Esophagus (tissue), 2 donors: Measurements from ENCODE around the gene DOCK8. TPM values are rescaled to one million over a fixed set of nuclear protein-coding genes. Genes with fewer than 3 reads are reported as not detected.
"Not testable (repeated sequence)": the region's sequence is repeated elsewhere in the genome, so short reads cannot be mapped to it uniquely, and the experiment has no call there.

ENCODE experiments used
- H3K27ac ChIP-seq, 2 donors: one replicate each; pipeline ENCODE4 v1.5.1; 2013; ENCODE audit warnings: low read depth in 2 of 2, mild to moderate bottlenecking in 2 of 2, inconsistent platforms in 1 of 2, low read length in 1 of 2, moderate library complexity in 1 of 2
- H3K27me3 ChIP-seq, 2 donors: one replicate each; pipeline ENCODE4 v1.6.1; 2013; ENCODE audit warnings: low read length in 2 of 2, control low read depth in 1 of 2, mild to moderate bottlenecking in 1 of 2; ENCODE audit not compliant: insufficient read depth in 2 of 2, control insufficient read depth in 1 of 2
- H3K36me3 ChIP-seq, 2 donors: one replicate each; pipeline ENCODE4 v1.6.1; 2013; ENCODE audit warnings: low read length in 1 of 2; ENCODE audit not compliant: control insufficient read depth in 2 of 2, insufficient read depth in 2 of 2
- H3K4me1 ChIP-seq, 2 donors: one replicate each; pipeline ENCODE4 v1.6.1; 2013; ENCODE audit warnings: low read length in 1 of 2; ENCODE audit not compliant: control insufficient read depth in 2 of 2, insufficient read depth in 2 of 2
- H3K4me3 ChIP-seq, 2 donors: one replicate each; pipeline ENCODE4 v1.5.1; 2013; ENCODE audit warnings: low read length in 2 of 2, mild to moderate bottlenecking in 2 of 2, low read depth in 1 of 2, moderate library complexity in 1 of 2
- H3K9me3 ChIP-seq, 2 donors: one replicate each; pipeline ENCODE4 v1.6.1; 2013; ENCODE audit warnings: mild to moderate bottlenecking in 2 of 2, low read depth in 1 of 2, low read length in 1 of 2, moderate library complexity in 1 of 2; ENCODE audit not compliant: control insufficient read depth in 2 of 2, insufficient read depth in 1 of 2
- WGBS, 2 donors: extraction: QIAGEN DNeasy Blood & Tissue Kit; methylation state at CpG; one replicate each; pipeline ENCODE4 v1.1.7; 2013; 5-methylcytosine and 5-hydroxymethylcytosine counted together
- polyA plus RNA-seq, 2 donors: library from polyadenylated mRNA; stranded (reverse); fragments of 200-250 nt; gene quantifications; one replicate each; pipeline ENCODE4 v1.2.3, GENCODE V29; 2013
- donor health status: healthy with polysubstance abuse.
- donor health status: Bipolar disorder and iron deficiency.

Gene DOCK8
- polyA plus RNA-seq, 2 donors, result 3.6 to 5.1 TPM

DNA sequence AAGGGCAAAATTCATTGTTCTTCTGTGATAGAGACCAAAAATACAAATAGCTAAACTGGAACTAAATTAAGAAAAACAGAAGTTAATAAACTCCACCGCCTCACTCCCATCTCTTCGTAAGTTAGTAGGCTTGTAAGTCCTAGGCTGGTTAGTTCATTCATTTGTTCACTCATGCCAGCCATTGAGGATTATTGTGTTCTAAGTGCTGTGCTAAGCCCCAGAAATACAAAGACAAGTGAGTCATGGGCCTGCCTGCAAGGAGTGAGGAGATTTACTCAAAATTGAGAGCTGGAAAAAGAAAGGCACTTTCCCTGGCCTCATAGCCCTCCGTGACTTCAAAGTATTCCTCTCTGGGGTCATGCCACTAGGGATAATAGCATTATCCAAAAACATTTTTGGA, 8.5 kb downstream of the DOCK8 start:
- H3K27ac ChIP-seq, result no peak overlapping the region
- no peaks in the 10 kb centered on the region for H3K36me3 ChIP-seq
- H3K9me3 ChIP-seq, result no peaks in the 10 kb centered on the region
- WGBS, 2 donors, result 67 to 76% methylated on average over 3 of the region's 3 CpGs
- no peaks in the 10 kb centered on the region for H3K27me3 ChIP-seq
- peaks cover 0 to 2% of the 10 kb centered on the region in 2 donors for H3K4me1 ChIP-seq
- no peak overlapping the region for H3K4me3 ChIP-seq

DNA sequence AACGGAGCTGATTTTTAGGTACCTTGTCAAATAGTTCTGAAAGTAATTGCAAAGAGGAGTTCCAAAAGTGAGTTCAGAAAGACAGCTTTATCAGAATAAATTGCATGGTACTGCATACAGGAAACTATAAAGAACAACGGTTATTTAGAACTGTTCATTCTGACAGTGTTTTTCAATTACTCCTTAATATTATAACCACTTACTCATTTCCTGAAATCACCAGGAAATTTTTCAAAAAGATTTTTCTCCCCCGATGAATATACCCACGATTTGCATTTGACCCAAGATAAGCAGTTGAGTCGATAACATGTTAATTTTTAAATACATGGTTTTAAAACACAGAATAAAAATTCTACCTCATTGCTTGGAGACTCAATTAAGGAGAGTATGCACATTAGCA, 9.4 kb downstream of the DOCK8 start:
- no peak overlapping the region for H3K4me3 ChIP-seq
- no peaks in the 10 kb centered on the region for H3K36me3 ChIP-seq
- no peaks in the 10 kb centered on the region for H3K27me3 ChIP-seq
- no peaks in the 10 kb centered on the region for H3K9me3 ChIP-seq
- H3K27ac ChIP-seq, result no peak overlapping the region
- 60 to 74% methylated on average over 5 of the region's 5 CpGs for WGBS, 2 donors
- H3K4me1 ChIP-seq, result peaks cover 0 to 2% of the 10 kb centered on the region in 2 donors

GRCh38 chr9:224582-225520, 10.2 kb downstream of the DOCK8 start:
- H3K9me3 ChIP-seq, result no peaks in the 10 kb centered on the region
- H3K27ac ChIP-seq, result no peak overlapping the region
- no peaks in the 10 kb centered on the region for H3K27me3 ChIP-seq
- H3K36me3 ChIP-seq, result no peaks in the 10 kb centered on the region
- peaks cover 0 to 2% of the 10 kb centered on the region in 2 donors for H3K4me1 ChIP-seq
- 46 to 59% methylated on average over 3 of the region's 3 CpGs for WGBS, 2 donors
- H3K4me3 ChIP-seq, result no peak overlapping the region

- H3K36me3 ChIP-seq, result no peaks in the 10 kb centered on the region
- peaks cover 0 to 2% of the 10 kb centered on the region in 2 donors for H3K4me1 ChIP-seq
- WGBS, 2 donors, result 78 to 80% methylated on average over 3 of the region's 3 CpGs
- H3K9me3 ChIP-seq, result no peaks in the 10 kb centered on the region
- no peak overlapping the region for H3K4me3 ChIP-seq
- H3K27me3 ChIP-seq, result no peaks in the 10 kb centered on the region
- no peak overlapping the region for H3K27ac ChIP-seq
Observed at GRCh38 chr9:227860-228259, 13.2 kb downstream of the DOCK8 start.

DNA sequence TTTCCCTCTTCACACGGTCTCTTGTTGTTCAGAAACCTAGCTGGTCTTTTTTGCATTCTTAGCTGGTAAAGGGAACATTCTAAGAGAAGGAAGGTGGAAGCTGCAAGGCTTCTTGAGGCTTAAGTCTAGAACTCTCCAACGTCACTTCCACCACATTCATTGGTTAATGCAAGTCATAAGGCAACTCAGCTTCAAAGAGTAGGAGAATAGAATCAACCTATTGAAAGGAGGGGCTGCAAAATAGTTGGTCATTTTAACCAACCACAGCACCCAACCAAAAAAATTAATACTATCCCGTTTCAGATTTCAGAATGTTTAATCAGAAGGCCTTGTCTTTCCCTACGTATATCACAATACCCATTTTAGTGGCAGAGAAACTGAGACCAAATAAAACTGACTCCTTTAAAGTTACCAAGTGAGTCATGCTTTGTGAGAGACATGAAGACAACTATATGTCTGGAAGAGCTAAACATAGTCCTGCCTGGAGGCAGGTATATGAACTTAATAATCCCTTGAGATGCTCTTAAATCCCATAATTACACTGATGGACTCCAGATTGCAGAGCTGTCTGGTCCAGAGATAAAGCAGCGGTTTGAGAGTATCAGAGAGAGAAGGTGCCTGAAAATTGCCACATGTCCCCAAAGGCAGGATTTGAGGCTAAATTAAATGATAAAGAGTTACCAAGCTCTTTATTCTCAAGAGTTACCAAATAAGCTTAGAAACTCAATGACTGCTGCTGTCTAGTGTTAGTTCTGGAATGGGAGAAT, 14.4 kb downstream of the DOCK8 start:
- no peak overlapping the region for H3K4me3 ChIP-seq
- peaks cover 0 to 2% of the 10 kb centered on the region in 2 donors for H3K4me1 ChIP-seq
- H3K27ac ChIP-seq, result no peak overlapping the region
- WGBS, 2 donors, result 82 to 83% methylated on average over 5 of the region's 5 CpGs
- H3K9me3 ChIP-seq, result no peaks in the 10 kb centered on the region
- H3K27me3 ChIP-seq, result no peaks in the 10 kb centered on the region
- H3K36me3 ChIP-seq, result no peaks in the 10 kb centered on the region

DNA sequence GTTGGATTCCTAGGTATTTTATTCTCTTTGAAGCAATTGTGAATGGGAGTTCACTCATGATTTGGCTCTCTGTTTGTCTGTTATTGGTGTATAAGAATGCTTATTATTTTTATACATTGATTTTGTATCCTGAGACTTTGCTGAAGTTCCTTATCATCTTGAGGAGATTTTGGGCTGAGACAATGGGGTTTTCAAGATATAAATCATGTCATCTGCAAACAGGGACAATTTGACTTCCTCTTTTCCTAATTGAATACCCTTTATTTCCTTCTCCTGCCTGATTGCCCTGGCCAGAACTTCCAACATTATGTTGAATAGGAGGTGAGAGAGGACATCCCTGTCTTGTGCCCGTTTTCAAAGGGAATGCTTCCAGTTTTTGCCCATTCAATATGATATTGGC, 17.0 kb downstream of the DOCK8 start:
- H3K9me3 ChIP-seq, H3K27me3 ChIP-seq, H3K36me3 ChIP-seq, H3K27ac ChIP-seq, H3K4me3 ChIP-seq, H3K4me1 ChIP-seq: not testable (repeated sequence)
- WGBS, 2 donors, result 50 to 53% methylated on average over 1 of the region's 1 CpG

- not testable (repeated sequence) for H3K27me3 ChIP-seq, H3K4me3 ChIP-seq, H3K27ac ChIP-seq, H3K9me3 ChIP-seq, H3K4me1 ChIP-seq, H3K36me3 ChIP-seq
- WGBS, 2 donors, result no CpG with 5 or more reads among the region's 1 CpG
Observed at GRCh38 chr9:233708-234107, 19.0 kb downstream of the DOCK8 start.

- Histone ChIP-seq H3K4me3 (no peak overlapping the region), H3K27ac (no peak overlapping the region), H3K9me3 (no peaks in the 10 kb centered on the region), H3K36me3 (no peaks in the 10 kb centered on the region), H3K27me3 (no peaks in the 10 kb centered on the region), H3K4me1 (no peaks in the 10 kb centered on the region)
- WGBS, 2 donors, result 71 to 75% methylated on average over 3 of the region's 3 CpGs
Observed at GRCh38 chr9:237141-237857, 22.6 kb downstream of the DOCK8 start.

DNA sequence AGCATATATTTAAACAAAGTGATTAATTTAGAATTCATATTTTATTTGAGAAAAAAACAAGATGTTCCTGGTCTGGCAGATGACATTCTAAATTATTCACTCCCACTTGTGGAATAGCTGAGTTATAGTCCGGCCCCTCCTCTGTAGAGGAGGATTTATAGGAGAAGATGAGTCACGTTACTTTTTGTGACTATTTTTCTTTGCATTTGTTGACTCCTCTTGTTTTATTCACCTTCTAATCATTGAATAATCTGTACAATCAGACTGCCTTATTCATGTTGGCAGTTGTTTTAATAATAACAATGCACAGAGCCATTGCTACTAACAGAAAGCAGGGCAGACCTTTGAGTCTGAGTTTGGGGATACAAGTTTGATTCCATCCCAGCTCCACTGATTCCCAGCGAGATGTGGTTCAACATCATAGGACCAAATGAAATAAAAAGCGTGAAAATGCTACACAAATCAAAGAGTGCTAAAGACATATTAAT, 23.2 kb downstream of the DOCK8 start:
- 60 to 71% methylated on average over 4 of the region's 4 CpGs for WGBS, 2 donors
- Histone ChIP-seq H3K36me3 (no peaks in the 10 kb centered on the region), H3K4me3 (no peak overlapping the region), H3K9me3 (no peaks in the 10 kb centered on the region), H3K27me3 (no peaks in the 10 kb centered on the region), H3K4me1 (no peaks in the 10 kb centered on the region), H3K27ac (no peak overlapping the region)
